ENCODE results near the gene GSTT2B. TPM values are rescaled to one million over a fixed set of nuclear protein-coding genes. Genes with fewer than 3 reads are reported as not detected.
"Not testable (repeated sequence)": the region's sequence is repeated elsewhere in the genome, so short reads cannot be mapped to it uniquely, and the experiment has no call there.

Gene GSTT2B
- total and polyA plus RNA-seq, 10 of the 15 experiments (the other 5 are each of a cell fraction or from before 2014, with no cell fraction given), result 0.15 to 0.29 (median 0.21) TPM; not detected in 7

DNA sequence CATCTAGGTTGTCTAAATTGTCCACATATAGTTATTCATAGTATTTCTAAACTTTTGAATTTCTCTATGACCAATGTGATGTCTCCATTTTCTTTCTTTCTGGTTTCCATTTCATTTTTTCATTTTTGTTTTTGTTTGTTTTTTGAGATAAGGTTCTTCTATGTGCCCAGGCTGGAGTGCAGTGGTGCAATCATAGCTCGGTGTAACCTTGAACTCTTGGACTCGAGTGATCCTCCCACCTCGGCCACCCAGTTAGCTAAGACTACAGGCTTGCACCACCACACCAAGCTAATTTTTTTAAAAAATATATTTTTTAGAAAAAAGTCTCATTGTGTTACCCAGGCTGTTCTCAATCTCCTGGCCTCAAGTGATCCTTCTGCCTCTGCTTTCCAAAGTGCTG is 36.1 kb upstream of the GSTT2B start:
- TF ChIP-seq, protein P1, sequence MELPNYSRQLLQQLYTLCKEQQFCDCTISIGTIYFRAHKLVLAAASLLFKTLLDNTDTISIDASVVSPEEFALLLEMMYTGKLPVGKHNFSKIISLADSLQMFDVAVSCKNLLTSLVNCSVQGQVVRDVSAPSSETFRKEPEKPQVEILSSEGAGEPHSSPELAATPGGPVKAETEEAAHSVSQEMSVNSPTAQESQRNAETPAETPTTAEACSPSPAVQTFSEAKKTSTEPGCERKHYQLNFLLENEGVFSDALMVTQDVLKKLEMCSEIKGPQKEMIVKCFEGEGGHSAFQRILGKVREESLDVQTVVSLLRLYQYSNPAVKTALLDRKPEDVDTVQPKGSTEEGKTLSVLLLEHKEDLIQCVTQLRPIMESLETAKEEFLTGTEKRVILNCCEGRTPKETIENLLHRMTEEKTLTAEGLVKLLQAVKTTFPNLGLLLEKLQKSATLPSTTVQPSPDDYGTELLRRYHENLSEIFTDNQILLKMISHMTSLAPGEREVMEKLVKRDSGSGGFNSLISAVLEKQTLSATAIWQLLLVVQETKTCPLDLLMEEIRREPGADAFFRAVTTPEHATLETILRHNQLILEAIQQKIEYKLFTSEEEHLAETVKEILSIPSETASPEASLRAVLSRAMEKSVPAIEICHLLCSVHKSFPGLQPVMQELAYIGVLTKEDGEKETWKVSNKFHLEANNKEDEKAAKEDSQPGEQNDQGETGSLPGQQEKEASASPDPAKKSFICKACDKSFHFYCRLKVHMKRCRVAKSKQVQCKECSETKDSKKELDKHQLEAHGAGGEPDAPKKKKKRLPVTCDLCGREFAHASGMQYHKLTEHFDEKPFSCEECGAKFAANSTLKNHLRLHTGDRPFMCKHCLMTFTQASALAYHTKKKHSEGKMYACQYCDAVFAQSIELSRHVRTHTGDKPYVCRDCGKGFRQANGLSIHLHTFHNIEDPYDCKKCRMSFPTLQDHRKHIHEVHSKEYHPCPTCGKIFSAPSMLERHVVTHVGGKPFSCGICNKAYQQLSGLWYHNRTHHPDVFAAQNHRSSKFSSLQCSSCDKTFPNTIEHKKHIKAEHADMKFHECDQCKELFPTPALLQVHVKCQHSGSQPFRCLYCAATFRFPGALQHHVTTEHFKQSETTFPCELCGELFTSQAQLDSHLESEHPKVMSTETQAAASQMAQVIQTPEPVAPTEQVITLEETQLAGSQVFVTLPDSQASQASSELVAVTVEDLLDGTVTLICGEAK (IDR thresholded peaks at IDR 0.05; ENCODE audit: borderline replicate concordance), result no peak
- TF ChIP-seq SUPT20H (IDR thresholded peaks at IDR 0.05; ENCODE audit: borderline replicate concordance, control insufficient read depth, low read depth, low read length) (no peak), SMAD5 (IDR thresholded peaks at IDR 0.05; ENCODE audit: low read depth) (no peak), HDAC6 (IDR thresholded peaks at IDR 0.05; ENCODE audit: unreplicated experiment) (no peak), FOXK2 (IDR thresholded peaks at IDR 0.05) (no peak), MEF2A (IDR thresholded peaks at IDR 0.05; ENCODE audit: insufficient read depth, low read depth, low read length) (no peak)
- TF ChIP-seq, protein P2, sequence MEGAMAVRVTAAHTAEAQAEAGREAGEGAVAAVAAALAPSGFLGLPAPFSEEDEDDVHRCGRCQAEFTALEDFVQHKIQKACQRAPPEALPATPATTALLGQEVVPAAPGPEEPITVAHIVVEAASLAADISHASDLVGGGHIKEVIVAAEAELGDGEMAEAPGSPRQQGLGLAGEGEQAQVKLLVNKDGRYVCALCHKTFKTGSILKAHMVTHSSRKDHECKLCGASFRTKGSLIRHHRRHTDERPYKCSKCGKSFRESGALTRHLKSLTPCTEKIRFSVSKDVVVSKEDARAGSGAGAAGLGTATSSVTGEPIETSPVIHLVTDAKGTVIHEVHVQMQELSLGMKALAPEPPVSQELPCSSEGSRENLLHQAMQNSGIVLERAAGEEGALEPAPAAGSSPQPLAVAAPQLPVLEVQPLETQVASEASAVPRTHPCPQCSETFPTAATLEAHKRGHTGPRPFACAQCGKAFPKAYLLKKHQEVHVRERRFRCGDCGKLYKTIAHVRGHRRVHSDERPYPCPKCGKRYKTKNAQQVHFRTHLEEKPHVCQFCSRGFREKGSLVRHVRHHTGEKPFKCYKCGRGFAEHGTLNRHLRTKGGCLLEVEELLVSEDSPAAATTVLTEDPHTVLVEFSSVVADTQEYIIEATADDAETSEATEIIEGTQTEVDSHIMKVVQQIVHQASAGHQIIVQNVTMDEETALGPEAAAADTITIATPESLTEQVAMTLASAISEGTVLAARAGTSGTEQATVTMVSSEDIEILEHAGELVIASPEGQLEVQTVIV (IDR thresholded peaks at IDR 0.05; ENCODE audit: borderline replicate concordance, partially characterized antibody), result no peak
- TF ChIP-seq, protein P3, sequence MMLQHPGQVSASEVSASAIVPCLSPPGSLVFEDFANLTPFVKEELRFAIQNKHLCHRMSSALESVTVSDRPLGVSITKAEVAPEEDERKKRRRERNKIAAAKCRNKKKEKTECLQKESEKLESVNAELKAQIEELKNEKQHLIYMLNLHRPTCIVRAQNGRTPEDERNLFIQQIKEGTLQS (IDR thresholded peaks at IDR 0.05; ENCODE audit: borderline replicate concordance, extremely low read depth, low read depth, low read length), result no peak
- no peaks in the 10 kb centered on the region for H3K4me1 ChIP-seq (ENCODE audit: control insufficient read depth, insufficient read depth, low read length)
- POLR2A ChIA-PET, result no interaction called here
- FAIRE-seq, result no peak
- BruUV-seq (replicated peaks), result no TSS peak
- H3K79me2 ChIP-seq (ENCODE audit: control insufficient read depth, insufficient read depth, low read length), result no peaks in the 10 kb centered on the region
- H3K9ac ChIP-seq (ENCODE audit: control insufficient read depth, insufficient read depth, low read length), result no peak overlapping the region
- no peak for DNase-seq (ENCODE audit: low read depth, low spot score)
- no peaks in the 10 kb centered on the region for H3K36me3 ChIP-seq (ENCODE audit: control insufficient read depth in 2 of 2, insufficient read depth in 2 of 2, low read length in 1 of 2)
- H3K27me3 ChIP-seq (replicated peaks in 1 of 2; ENCODE audit: control insufficient read depth in 2 of 2, insufficient read depth in 2 of 2, low read length in 1 of 2), result no peaks in the 10 kb centered on the region
- SMC1A ChIA-PET (ENCODE audit: uncharacterized antibody, unreplicated experiment), result no interaction called here
- no peak for ATAC-seq
- intact Hi-C loops (cut with micrococcal nuclease; ENCODE audit: unreplicated experiment), result no loop called here
- H2AFZ ChIP-seq (ENCODE audit: control insufficient read depth, low read depth, low read length), result no peak overlapping the region
- no peaks in the 10 kb centered on the region for H4K20me1 ChIP-seq (ENCODE audit: control insufficient read depth, insufficient read depth)
- no peak overlapping the region for H3K4me2 ChIP-seq (ENCODE audit: control insufficient read depth, insufficient read depth)
- no peak overlapping the region for H3K27ac ChIP-seq (ENCODE audit: control insufficient read depth, insufficient read depth)
- H3K9me3 ChIP-seq (replicated peaks; ENCODE audit: control insufficient read depth, insufficient read depth, low read length), result no peaks in the 10 kb centered on the region
- in situ Hi-C loops (cut with MboI), result no loop called here
- RAD21 ChIA-PET (ENCODE audit: unreplicated experiment), result no interaction called here
- CTCF ChIA-PET, result no interaction called here
- no peak overlapping the region for H3K4me3 ChIP-seq
- WGBS (ENCODE audit: insufficient coverage, insufficient replicate concordance, low lambda C conversion rate, missing lambda C conversion rate), result 88% methylated on average over 3 of the region's 3 CpGs

DNA sequence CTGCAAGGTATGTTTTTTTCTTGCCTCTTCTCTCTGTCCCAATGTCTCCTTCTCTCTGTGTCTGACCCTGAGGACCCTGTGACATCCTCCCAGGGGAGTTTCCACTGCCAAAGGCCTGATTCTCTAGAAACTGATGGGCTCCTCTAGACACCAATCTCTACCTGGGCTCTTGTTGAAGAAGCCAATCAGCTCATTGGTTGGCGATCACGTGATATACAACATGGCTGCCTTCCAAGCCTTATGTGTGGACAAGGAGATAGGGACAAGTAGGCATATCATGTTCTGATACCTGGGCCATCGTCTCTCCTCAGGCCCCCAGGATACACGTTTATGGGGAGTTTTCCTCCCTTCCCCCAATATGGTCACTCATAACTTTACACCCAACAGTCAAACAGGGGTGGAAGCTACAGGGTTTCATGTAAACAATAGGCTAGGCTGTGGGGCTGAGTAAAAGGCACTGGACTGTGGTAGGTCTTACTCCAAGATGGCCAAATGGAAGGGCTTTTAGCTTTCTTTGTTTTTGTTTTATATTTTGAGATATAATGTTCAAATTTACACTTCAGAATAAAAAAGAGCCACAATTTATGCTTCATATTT is 32.7 kb upstream of the GSTT2B start:
- intact Hi-C loops (cut with micrococcal nuclease; ENCODE audit: unreplicated experiment); H3K4me1 ChIP-seq (ENCODE audit: control insufficient read depth, insufficient read depth, low read length); BruUV-seq (replicated peaks); H3K79me2 ChIP-seq (ENCODE audit: control insufficient read depth, insufficient read depth, low read length); DNase-seq (ENCODE audit: low read depth, low spot score); CTCF ChIA-PET; H3K27ac ChIP-seq (ENCODE audit: control insufficient read depth, insufficient read depth); H3K9me3 ChIP-seq (replicated peaks; ENCODE audit: control insufficient read depth, insufficient read depth, low read length); H3K27me3 ChIP-seq (replicated peaks in 1 of 2; ENCODE audit: control insufficient read depth in 2 of 2, insufficient read depth in 2 of 2, low read length in 1 of 2); H4K20me1 ChIP-seq (ENCODE audit: control insufficient read depth, insufficient read depth); H3K4me3 ChIP-seq; FAIRE-seq; H2AFZ ChIP-seq (ENCODE audit: control insufficient read depth, low read depth, low read length); RAD21 ChIA-PET (ENCODE audit: unreplicated experiment); SMC1A ChIA-PET (ENCODE audit: uncharacterized antibody, unreplicated experiment); H3K4me2 ChIP-seq (ENCODE audit: control insufficient read depth, insufficient read depth); H3K36me3 ChIP-seq (ENCODE audit: control insufficient read depth in 2 of 2, insufficient read depth in 2 of 2, low read length in 1 of 2); H3K9ac ChIP-seq (ENCODE audit: control insufficient read depth, insufficient read depth, low read length); in situ Hi-C loops (cut with MboI): not testable (repeated sequence)
- whole genome bisulfite sequencing (ENCODE audit: insufficient coverage, insufficient replicate concordance, low lambda C conversion rate, missing lambda C conversion rate), result 28% methylated on average over 4 of the region's 4 CpGs
- ATAC-seq, result peak; percentile 25; the same call in 1 of the 3 replicates
- POLR2A ChIA-PET, result interaction anchor here (0.6 kb wide), 1 partner anchor 516 kb away, joined by 5 read pairs; no protein-coding TSS in a partner anchor
